ENCODE data around the gene DACT1. TPM values are rescaled to one million over a fixed set of nuclear protein-coding genes. Genes with fewer than 3 reads are reported as not detected.

DACT1 gene
- total RNA-seq, 1 donor from 2014 or later = 5.5 TPM

GRCh38 chr14:58671024-58671423 is 33.3 kb downstream of the DACT1 start:
- Mint-ChIP-seq H3K4me3 (ENCODE audit: low read depth) (no peak overlapping the region), H3K9me3 (ENCODE audit: low read depth) (no peaks in the 10 kb centered on the region), H3K4me1 (ENCODE audit: low read depth) (peaks cover 1% of the 10 kb centered on the region), H3K36me3 (ENCODE audit: insufficient read depth) (no peaks in the 10 kb centered on the region), H3K27ac (no peak overlapping the region), H3K27me3 (no peaks in the 10 kb centered on the region)
- TF ChIP-seq, protein P1, sequence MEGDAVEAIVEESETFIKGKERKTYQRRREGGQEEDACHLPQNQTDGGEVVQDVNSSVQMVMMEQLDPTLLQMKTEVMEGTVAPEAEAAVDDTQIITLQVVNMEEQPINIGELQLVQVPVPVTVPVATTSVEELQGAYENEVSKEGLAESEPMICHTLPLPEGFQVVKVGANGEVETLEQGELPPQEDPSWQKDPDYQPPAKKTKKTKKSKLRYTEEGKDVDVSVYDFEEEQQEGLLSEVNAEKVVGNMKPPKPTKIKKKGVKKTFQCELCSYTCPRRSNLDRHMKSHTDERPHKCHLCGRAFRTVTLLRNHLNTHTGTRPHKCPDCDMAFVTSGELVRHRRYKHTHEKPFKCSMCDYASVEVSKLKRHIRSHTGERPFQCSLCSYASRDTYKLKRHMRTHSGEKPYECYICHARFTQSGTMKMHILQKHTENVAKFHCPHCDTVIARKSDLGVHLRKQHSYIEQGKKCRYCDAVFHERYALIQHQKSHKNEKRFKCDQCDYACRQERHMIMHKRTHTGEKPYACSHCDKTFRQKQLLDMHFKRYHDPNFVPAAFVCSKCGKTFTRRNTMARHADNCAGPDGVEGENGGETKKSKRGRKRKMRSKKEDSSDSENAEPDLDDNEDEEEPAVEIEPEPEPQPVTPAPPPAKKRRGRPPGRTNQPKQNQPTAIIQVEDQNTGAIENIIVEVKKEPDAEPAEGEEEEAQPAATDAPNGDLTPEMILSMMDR (IDR thresholded peaks at IDR 0.05; ENCODE audit: unreplicated experiment) = no peak
- no peak for DNase-seq (ENCODE audit: low spot score, unreplicated experiment)

DNA sequence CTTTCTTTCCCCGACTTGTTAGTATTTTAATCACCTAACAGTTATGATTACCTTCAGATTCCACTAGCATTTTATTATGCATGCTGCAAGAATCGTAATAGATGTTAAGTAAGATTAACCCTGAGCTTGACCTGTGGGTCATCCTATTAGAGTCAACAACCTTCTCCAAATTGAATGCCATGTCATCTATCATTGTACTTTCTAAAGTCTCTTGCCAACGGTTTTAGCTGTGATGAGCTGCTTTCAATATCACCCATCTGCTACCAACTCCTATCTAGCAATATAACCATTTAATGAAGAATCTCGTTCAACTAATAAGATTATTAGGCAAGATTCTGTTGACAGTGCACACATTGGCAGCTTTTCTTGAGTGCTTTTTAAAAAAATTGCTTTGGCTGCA is 33.7 kb downstream of the DACT1 start:
- TF ChIP-seq, protein P1 (IDR thresholded peaks at IDR 0.05; ENCODE audit: unreplicated experiment) = no peak
- H3K4me3 Mint-ChIP-seq (ENCODE audit: low read depth) = no peak overlapping the region
- peaks cover 1% of the 10 kb centered on the region for H3K4me1 Mint-ChIP-seq (ENCODE audit: low read depth)
- no peaks in the 10 kb centered on the region for H3K27me3 Mint-ChIP-seq
- no peaks in the 10 kb centered on the region for H3K9me3 Mint-ChIP-seq (ENCODE audit: low read depth)
- H3K27ac Mint-ChIP-seq = no peak overlapping the region
- H3K36me3 Mint-ChIP-seq (ENCODE audit: insufficient read depth) = no peaks in the 10 kb centered on the region
- no peak for DNase-seq (ENCODE audit: low spot score, unreplicated experiment)

DNA sequence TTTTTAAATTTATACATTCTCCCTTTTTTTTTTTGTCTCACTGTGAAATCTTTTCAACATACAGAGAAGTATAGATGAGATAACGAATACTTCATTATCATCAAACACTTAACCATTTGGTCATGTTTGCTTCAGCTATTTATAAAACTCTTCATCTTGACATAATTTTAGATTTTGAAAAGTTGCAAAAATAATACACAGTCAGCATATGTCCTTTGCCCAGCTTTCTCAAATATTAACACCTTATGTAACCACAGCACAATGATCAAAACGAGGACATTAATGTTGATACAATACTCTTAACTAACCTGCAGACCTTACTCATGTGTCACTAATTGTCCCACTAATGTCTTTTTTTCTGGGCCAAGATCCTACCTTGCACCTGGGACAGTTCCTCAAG is 36.0 kb downstream of the DACT1 start:
- Mint-ChIP-seq H3K27ac (no peak overlapping the region), H3K4me1 (ENCODE audit: low read depth) (peaks cover 6% of the 10 kb centered on the region), H3K27me3 (no peaks in the 10 kb centered on the region), H3K36me3 (ENCODE audit: insufficient read depth) (no peaks in the 10 kb centered on the region), H3K4me3 (ENCODE audit: low read depth) (no peak overlapping the region), H3K9me3 (ENCODE audit: low read depth) (no peaks in the 10 kb centered on the region)
- TF ChIP-seq, protein P1 (IDR thresholded peaks at IDR 0.05; ENCODE audit: unreplicated experiment) = no peak
- DNase-seq (ENCODE audit: low spot score, unreplicated experiment) = no peak

DNA sequence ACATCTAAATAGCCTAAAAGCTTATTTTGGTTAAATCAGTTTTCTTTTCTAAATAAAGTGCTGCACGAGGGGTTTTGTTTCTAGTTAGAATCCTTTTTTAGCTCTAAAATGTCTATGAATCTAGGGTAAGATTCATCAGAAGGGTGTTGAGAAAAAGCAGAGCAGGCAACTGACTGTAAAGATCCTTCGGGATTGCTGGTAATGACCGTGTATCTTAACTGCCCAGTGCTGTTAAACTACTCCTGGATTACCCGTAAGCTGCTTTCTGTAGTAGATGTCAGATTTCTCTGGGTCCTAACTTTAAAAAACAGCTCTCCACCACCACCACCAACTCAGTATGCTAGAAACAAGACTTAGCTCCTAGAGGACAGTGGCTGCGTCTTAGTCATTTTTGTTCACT is 39.2 kb downstream of the DACT1 start:
- Mint-ChIP-seq H3K36me3 (ENCODE audit: insufficient read depth) (no peaks in the 10 kb centered on the region), H3K4me1 (ENCODE audit: low read depth) (peaks cover 5% of the 10 kb centered on the region), H3K27me3 (peaks cover 3% of the 10 kb centered on the region), H3K27ac (no peak overlapping the region), H3K4me3 (ENCODE audit: low read depth) (no peak overlapping the region), H3K9me3 (ENCODE audit: low read depth) (no peaks in the 10 kb centered on the region)
- TF ChIP-seq, protein P1 (IDR thresholded peaks at IDR 0.05; ENCODE audit: unreplicated experiment) = no peak
- no peak for DNase-seq (ENCODE audit: low spot score, unreplicated experiment)

DNA sequence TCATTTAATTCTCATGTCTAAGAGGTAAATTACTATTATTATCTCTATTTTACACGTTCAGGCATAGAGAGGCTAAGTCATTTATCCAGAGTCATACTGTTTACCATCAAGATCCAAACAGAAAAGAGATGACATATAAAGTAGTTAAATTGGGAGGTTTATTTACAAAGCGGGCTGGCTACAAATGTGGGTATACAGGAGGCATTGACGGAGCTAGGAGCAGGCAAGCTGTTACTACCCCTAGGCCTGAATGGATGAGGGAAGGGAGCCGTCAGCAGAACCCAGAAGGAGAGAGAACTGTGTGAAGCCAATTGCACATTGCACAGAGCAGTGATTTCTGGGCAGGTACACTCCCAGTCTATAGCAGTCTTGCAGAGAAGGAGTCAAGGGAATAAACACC is 39.8 kb downstream of the DACT1 start:
- H3K4me3 Mint-ChIP-seq (ENCODE audit: low read depth) = no peak overlapping the region
- DNase-seq (ENCODE audit: low spot score, unreplicated experiment) = no peak
- no peaks in the 10 kb centered on the region for H3K9me3 Mint-ChIP-seq (ENCODE audit: low read depth)
- peaks cover 5% of the 10 kb centered on the region for H3K4me1 Mint-ChIP-seq (ENCODE audit: low read depth)
- peaks cover 3% of the 10 kb centered on the region for H3K27me3 Mint-ChIP-seq
- TF ChIP-seq, protein P1 (IDR thresholded peaks at IDR 0.05; ENCODE audit: unreplicated experiment) = no peak
- H3K36me3 Mint-ChIP-seq (ENCODE audit: insufficient read depth) = no peaks in the 10 kb centered on the region
- H3K27ac Mint-ChIP-seq = no peak overlapping the region

Data from progenitor cell of endocrine pancreas (in vitro differentiated cells).